GM12875 (cell line): ENCODE measurements around the gene CAB39.

Experiments used
- H3K4me3 ChIP-seq: one replicate; pipeline ENCODE4 v1.5.1; 2011; ENCODE audit warnings: low read depth, low read length, control low read depth
- CTCF ChIP-seq: IDR thresholded peaks from 2 replicates; pipeline ENCODE4 v1.5.1; 2011; ENCODE audit warnings: low read depth, mild to moderate bottlenecking, control low read depth, inconsistent platforms, low read length, moderate library complexity, borderline replicate concordance; ENCODE audit not compliant: insufficient read depth

Gene CAB39

DNA sequence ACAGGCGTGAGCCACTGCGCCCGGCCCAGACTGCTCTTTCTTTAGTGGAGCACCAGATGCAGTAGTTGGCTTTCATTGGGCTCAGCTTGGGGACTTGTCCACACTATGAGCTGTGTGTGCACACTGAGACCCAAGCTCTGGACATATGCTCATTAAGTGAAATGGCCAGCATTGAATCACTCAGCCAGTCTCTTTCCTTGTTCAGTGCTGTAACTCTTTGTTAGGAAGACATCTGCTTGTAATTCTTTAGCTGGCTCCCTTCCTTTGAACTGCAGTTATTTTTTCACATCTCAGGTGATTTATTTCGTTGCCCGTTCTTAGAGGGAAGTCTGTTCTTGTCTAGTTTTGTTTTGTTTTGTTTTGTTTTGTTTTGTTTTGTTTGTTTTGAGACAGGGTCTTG, 70.5 kb downstream of the CAB39 start:
- no peak for TF ChIP-seq CTCF
- no peak overlapping the region for H3K4me3 ChIP-seq

DNA sequence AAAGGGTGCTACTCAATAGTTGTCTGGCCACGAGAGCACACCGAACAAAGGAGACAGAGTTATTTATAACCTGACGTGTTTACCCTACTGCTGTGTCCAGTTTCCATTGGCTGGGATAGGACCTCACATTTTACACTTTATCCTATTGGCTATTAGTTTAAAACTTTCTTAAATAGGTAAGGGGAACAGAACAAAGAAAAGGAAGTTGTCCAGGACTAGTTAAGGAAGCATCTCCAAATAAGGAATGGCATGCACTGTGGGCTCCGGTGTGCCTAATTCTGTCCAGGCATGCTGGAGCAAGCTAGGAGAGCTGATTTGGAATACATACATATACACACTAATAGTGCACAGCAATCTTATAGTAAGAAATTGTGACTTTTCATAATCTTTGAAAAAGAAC, 72.2 kb downstream of the CAB39 start:
- TF ChIP-seq CTCF, result no peak
- H3K4me3 ChIP-seq, result no peak overlapping the region

DNA sequence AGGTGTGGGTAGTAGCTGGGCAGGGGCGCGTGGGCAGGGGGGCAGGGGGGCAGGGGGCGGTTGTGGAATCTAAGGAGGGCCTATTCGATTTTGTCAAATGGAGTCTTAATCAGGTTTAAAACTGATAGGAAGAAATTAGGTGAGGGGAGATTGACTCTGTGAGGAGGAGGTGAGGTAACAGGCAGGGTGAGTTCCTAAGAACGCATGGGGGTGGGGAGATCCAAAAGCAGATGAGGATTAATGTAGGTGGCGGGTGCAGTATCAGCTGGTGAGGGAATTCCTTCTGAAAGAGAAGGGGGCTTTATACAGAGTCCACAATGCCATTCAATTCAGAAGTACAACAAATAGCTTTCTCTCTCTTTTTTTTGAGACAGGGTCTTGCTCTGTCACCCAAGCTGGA, 72.7 kb downstream of the CAB39 start:
- H3K4me3 ChIP-seq, result no peak overlapping the region
- TF ChIP-seq CTCF, result no peak

GRCh38 chr2:230787101-230787500, 74.5 kb downstream of the CAB39 start:
- TF ChIP-seq CTCF, result no peak
- no peak overlapping the region for H3K4me3 ChIP-seq

GRCh38 chr2:230788554-230789175, 76.0 kb downstream of the CAB39 start:
- no peak for TF ChIP-seq CTCF
- H3K4me3 ChIP-seq, result no peak overlapping the region

DNA sequence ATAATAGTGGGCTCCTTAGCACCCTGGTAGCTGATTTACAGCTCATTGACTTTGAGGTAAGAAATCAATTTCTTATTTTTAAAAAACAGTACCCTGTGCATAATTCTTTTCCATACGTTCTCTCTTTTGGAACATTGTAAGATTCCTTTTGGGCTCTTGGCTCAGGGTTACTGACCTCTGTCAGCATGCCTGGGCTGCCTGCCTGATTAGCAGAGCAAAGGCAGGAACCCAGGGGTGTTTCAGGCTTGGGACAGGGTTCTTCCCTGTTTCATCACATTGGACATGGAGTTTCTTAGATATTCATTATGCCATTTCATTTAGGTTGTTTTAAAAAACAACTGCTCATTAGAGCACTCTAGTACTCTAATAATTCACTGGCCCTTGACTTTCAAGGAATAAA, 78.3 kb downstream of the CAB39 start:
- TF ChIP-seq CTCF, result no peak
- H3K4me3 ChIP-seq, result no peak overlapping the region

GRCh38 chr2:230793572-230794359, 81.1 kb downstream of the CAB39 start:
- TF ChIP-seq CTCF, result no peak
- H3K4me3 ChIP-seq, result no peak overlapping the region
